Ishikawa (cell line): ENCODE results near the gene SCN10A.

Experiments
- CEBPB ChIP-seq: IDR thresholded peaks from 2 replicates; pipeline ENCODE4 v1.6.1; 2012
- EGR1 ChIP-seq: IDR thresholded peaks from 2 replicates; pipeline ENCODE4 v1.6.1; 2012
- EP300 ChIP-seq: IDR thresholded peaks from 2 replicates; pipeline ENCODE4 v1.6.1; 2012; ENCODE audit warnings: borderline replicate concordance
- RAD21 ChIP-seq: IDR thresholded peaks from 2 replicates; pipeline ENCODE4 v1.6.1; 2012; ENCODE audit warnings: low read depth
- TAF1 ChIP-seq: IDR thresholded peaks from 2 replicates; pipeline ENCODE4 v1.6.1; 2012; ENCODE audit warnings: low read depth, mild to moderate bottlenecking
- TEAD4 ChIP-seq: IDR thresholded peaks from 2 replicates; pipeline ENCODE4 v1.6.1; 2012
- TF ChIP-seq, protein P1 (sequence below): IDR thresholded peaks from 2 replicates; pipeline ENCODE4 v1.6.1; 2012; ENCODE audit warnings: low read depth, mild to moderate bottlenecking
- TF ChIP-seq, protein P2 (sequence below): IDR thresholded peaks from 2 replicates; pipeline ENCODE4 v1.6.1; 2012

DNA sequence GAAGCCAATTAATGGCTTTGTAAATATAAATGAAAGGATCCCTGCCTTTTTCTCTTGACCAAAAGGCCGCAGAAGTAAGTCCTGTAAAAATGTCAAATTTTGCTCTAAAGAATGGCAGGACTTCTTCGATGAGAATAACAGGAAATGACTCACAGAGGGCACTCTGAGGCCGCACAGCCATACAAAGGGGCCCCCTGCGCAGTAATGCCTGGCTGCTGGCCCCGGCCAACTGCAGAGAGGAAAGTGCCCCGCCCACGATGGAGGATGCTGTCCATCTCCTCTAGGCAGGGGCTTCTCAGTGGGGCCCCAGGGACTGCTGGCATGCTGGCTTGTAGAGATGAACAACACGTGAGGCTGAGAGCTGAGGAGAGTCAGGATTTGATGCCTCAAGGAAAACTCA lies 18.1 kb upstream of the SCN10A start:
- TF ChIP-seq, protein P1, sequence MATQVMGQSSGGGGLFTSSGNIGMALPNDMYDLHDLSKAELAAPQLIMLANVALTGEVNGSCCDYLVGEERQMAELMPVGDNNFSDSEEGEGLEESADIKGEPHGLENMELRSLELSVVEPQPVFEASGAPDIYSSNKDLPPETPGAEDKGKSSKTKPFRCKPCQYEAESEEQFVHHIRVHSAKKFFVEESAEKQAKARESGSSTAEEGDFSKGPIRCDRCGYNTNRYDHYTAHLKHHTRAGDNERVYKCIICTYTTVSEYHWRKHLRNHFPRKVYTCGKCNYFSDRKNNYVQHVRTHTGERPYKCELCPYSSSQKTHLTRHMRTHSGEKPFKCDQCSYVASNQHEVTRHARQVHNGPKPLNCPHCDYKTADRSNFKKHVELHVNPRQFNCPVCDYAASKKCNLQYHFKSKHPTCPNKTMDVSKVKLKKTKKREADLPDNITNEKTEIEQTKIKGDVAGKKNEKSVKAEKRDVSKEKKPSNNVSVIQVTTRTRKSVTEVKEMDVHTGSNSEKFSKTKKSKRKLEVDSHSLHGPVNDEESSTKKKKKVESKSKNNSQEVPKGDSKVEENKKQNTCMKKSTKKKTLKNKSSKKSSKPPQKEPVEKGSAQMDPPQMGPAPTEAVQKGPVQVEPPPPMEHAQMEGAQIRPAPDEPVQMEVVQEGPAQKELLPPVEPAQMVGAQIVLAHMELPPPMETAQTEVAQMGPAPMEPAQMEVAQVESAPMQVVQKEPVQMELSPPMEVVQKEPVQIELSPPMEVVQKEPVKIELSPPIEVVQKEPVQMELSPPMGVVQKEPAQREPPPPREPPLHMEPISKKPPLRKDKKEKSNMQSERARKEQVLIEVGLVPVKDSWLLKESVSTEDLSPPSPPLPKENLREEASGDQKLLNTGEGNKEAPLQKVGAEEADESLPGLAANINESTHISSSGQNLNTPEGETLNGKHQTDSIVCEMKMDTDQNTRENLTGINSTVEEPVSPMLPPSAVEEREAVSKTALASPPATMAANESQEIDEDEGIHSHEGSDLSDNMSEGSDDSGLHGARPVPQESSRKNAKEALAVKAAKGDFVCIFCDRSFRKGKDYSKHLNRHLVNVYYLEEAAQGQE: no peak
- TF ChIP-seq, protein P2, sequence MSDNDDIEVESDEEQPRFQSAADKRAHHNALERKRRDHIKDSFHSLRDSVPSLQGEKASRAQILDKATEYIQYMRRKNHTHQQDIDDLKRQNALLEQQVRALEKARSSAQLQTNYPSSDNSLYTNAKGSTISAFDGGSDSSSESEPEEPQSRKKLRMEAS: no peak
- TF ChIP-seq CEBPB (no peak), RAD21 (no peak), TEAD4 (no peak), EP300 (no peak), TAF1 (no peak), EGR1 (no peak)
